Stimulated activated naive B cell treated with anti-CD40 and anti-IgM and Interleukin-4, amounts not matched to agents 10 μg/mL and 1 μg/mL and 100 μg/mL, for 72 hours (primary cell): ENCODE data around the gene GMNN.
"Not testable (repeated sequence)": the region's sequence is repeated elsewhere in the genome, so short reads cannot be mapped to it uniquely, and the experiment has no call there.

Experiments used
- ATAC-seq, 2 donors: fragments of 150-1000 bp; cut with Tn5 transposase; replicated peaks; 2 replicates each; pipeline ENCODE4 v1.10.0; 2021; ENCODE audit warnings: moderate library complexity in 1 of 2
- DNase-seq: peaks from one replicate; pipeline ENCODE4 v3.0.0; 2021
- H3K27ac Mint-ChIP-seq: one replicate; pipeline ENCODE4 v1.8.0; 2022; ENCODE audit warnings: mild to moderate bottlenecking, mixed read lengths
- H3K27me3 Mint-ChIP-seq, 2 donors: one replicate each; pipeline ENCODE4 v1.8.0; 2022; ENCODE audit warnings: mixed read lengths in 2 of 2
- H3K36me3 Mint-ChIP-seq, 2 donors: one replicate each; pipeline ENCODE4 v1.8.0; 2022; ENCODE audit warnings: mixed read lengths in 2 of 2, mild to moderate bottlenecking in 1 of 2
- H3K4me1 Mint-ChIP-seq, 2 donors: one replicate each; pipeline ENCODE4 v1.8.0; 2022; ENCODE audit warnings: mixed read lengths in 2 of 2, mild to moderate bottlenecking in 1 of 2
- H3K4me3 Mint-ChIP-seq, 2 donors: one replicate each; pipeline ENCODE4 v1.8.0; 2022; ENCODE audit warnings: mild to moderate bottlenecking in 2 of 2, mixed read lengths in 2 of 2, moderate library complexity in 1 of 2
- H3K9me3 Mint-ChIP-seq, 2 donors: one replicate each; pipeline ENCODE4 v1.8.0; 2022; ENCODE audit warnings: mixed read lengths in 2 of 2, mild to moderate bottlenecking in 1 of 2

Gene GMNN

DNA sequence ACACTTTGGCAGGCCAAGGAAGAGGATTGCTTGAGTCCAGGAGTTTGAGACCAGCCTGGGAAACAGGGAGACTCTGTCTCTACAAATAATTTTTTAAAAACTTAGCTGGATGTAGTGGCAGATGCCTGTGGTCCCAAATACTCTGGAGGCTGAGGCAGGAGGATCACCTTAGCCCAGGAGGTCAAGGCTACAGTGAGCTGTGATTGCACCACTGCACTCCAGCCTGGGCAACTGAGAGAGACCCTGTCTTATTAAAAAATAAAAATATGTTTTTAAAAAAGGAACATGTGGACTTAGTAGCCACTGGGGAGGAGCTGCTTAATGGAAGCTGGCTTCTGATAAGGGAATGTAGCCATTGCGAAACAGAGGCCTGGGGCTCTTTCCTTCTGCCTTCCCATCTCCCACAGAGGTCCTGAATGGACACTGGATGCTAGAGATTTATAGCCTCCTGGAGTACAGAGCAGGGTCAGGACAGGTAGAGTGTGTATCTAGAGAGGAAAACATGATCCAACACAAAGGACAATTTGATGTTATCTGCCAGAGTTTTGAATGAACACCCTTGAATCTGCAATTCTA is 21.7 kb upstream of the GMNN start:
- Mint-ChIP-seq H3K4me1 (peaks cover 7% of the 10 kb centered on the region in 2 donors), H3K9me3 (peaks cover 0 to 2% of the 10 kb centered on the region in 2 donors), H3K27me3 (no peaks in the 10 kb centered on the region), H3K36me3 (no peaks in the 10 kb centered on the region), H3K27ac (no peak overlapping the region), H3K4me3 (no peak overlapping the region)
- ATAC-seq (no peak), DNase-seq (no peak)

DNA sequence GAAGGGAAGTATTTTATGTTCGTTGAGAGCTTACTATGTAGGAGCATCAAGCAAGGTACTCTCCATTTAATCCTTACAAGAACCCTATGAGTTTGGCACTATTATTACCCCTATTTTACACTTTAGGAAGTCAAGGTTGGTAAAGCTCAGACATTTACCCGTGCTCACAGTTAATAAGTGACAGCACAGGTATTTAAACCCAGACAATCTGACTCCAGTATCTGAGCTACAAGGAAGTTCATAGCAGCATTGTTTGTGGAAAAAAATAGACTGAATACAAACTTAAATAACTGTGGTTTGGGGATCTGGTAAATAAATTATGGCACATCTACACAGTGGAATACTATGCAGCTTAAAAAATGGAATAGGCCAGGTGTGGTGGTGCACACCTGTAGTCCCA is 21.2 kb upstream of the GMNN start:
- H3K4me3 Mint-ChIP-seq, result no peak overlapping the region
- H3K36me3 Mint-ChIP-seq, result no peaks in the 10 kb centered on the region
- DNase-seq, result no peak
- H3K9me3 Mint-ChIP-seq, result peaks cover 0 to 2% of the 10 kb centered on the region in 2 donors
- no peak overlapping the region for H3K27ac Mint-ChIP-seq
- no peak for ATAC-seq
- no peaks in the 10 kb centered on the region for H3K27me3 Mint-ChIP-seq
- peaks cover 7% of the 10 kb centered on the region in 2 donors for H3K4me1 Mint-ChIP-seq

DNA sequence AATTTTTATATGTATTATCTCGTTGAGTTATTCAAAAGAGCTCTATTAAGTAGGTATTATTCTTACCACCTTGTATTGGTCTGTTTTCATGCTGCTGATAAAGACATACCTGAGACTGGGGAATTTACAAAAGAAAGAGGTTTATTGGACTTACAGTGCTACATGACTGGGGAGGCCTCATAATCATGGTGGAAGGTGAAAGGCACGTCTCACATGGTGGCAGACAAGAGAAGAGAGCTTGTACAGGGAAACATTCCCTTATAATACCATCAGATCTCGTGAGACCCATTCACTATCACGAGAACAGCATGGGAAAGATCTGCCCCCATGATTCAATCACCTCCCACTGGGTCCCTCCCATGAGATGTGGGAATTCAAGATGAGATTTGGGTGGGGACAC is 20.4 kb upstream of the GMNN start:
- not testable (repeated sequence) for ATAC-seq, H3K9me3 Mint-ChIP-seq, H3K27ac Mint-ChIP-seq, DNase-seq, H3K36me3 Mint-ChIP-seq, H3K27me3 Mint-ChIP-seq, H3K4me1 Mint-ChIP-seq, H3K4me3 Mint-ChIP-seq

DNA sequence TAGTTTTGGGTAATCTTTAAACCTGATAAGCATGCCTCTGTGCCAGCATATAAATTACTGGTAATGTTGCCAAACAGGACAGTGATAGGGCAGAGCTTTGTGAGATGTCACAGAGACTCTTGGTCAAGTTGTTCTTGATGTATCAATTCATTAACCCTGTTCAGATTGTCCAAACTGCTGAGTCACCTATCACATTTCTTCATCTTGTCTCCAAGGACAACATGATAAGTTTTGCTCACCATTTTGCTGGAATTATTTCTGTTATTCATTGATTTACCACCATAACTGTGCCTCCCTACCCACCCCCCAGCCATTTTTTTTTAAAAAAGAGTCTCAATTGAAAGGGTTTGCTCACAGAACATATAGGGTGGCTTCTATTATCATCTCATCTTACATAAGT is 19.5 kb upstream of the GMNN start:
- no peak overlapping the region for H3K4me3 Mint-ChIP-seq
- H3K36me3 Mint-ChIP-seq, result no peaks in the 10 kb centered on the region
- ATAC-seq (no peak), DNase-seq (no peak)
- H3K4me1 Mint-ChIP-seq, result no peaks in the 10 kb centered on the region
- H3K9me3 Mint-ChIP-seq, result peaks cover 0 to 2% of the 10 kb centered on the region in 2 donors
- H3K27ac Mint-ChIP-seq, result no peak overlapping the region
- H3K27me3 Mint-ChIP-seq, result no peaks in the 10 kb centered on the region

DNA sequence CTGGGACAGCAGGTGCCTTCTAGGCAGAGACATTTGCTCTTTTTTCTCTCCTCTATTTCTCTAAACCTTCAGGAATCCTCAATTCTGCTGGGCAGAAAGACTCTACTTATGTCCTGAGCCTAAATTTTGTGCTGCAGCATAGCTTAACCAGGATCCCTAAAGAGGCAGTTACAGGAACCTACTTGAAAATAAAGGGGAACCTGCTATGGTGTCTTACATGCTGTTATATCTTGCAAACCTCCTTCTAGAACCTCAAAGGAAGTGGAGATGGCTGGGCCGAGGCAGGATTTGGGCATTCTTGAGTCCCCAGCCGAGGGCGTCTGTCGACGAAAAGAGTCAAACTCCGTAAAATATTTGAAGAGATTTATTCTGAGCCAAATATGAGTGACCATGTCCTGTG is 17.1 kb upstream of the GMNN start:
- peaks cover 6 to 7% of the 10 kb centered on the region in 2 donors for H3K4me1 Mint-ChIP-seq
- DNase-seq, result no peak
- H3K27me3 Mint-ChIP-seq, result no peaks in the 10 kb centered on the region
- H3K36me3 Mint-ChIP-seq, result no peaks in the 10 kb centered on the region
- H3K4me3 Mint-ChIP-seq, result no peak overlapping the region
- peaks cover 3 to 4% of the 10 kb centered on the region in 2 donors for H3K9me3 Mint-ChIP-seq
- no peak for ATAC-seq
- H3K27ac Mint-ChIP-seq, result no peak overlapping the region

DNA sequence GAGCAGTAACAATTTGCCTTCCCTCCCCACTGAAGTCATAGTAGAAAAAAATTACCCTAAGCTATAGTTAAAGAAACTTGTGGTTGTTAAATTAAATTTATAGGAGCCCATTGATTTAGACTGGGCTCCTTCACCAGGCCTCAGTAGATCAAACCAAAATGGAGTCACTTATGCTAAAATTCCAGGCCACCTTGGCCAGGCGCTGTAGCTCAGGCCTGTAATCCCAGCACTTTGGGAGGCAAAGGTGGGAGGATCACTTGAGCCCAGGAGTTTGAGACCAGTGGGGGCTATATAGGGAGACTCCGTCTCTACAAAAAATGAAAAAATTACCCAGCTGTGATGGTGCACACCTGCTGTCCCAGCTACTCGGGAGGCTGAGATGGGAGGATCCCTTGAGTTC is 15.0 kb upstream of the GMNN start:
- peaks cover 2 to 4% of the 10 kb centered on the region in 2 donors for H3K9me3 Mint-ChIP-seq
- H3K27ac Mint-ChIP-seq, result no peak overlapping the region
- no peaks in the 10 kb centered on the region for H3K36me3 Mint-ChIP-seq

DNA sequence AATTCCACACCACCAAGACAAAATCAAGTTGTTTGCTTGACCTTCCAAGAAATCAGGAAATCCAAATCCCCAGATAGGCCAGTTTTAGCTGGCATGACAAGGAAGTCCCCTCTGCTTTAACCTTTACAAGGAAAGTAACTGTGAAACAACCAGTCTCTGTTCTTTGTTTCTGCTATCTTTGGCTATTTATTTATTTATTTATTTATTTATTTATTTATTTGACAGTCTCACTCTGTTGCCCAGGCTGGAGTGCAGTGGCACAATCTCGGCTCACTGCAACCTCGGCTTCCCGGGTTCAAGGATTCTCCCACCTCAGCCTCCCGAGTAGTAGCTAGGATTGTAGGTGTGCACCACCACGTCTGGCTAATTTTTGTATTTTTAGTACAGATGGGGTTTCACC is 14.5 kb upstream of the GMNN start:
- H3K36me3 Mint-ChIP-seq, result no peaks in the 10 kb centered on the region
- ATAC-seq (no peak), DNase-seq (no peak)
- peaks cover 6 to 7% of the 10 kb centered on the region in 2 donors for H3K4me1 Mint-ChIP-seq
- H3K4me3 Mint-ChIP-seq, result no peak overlapping the region
- no peaks in the 10 kb centered on the region for H3K27me3 Mint-ChIP-seq
- no peak overlapping the region for H3K27ac Mint-ChIP-seq
- peaks cover 2 to 4% of the 10 kb centered on the region in 2 donors for H3K9me3 Mint-ChIP-seq

More for the DNA sequence above, 15.0 kb upstream of the GMNN start:
- DNase-seq (no peak), ATAC-seq (no peak)
- no peaks in the 10 kb centered on the region for H3K27me3 Mint-ChIP-seq
- H3K4me3 Mint-ChIP-seq, result no peak overlapping the region
- peaks cover 6 to 7% of the 10 kb centered on the region in 2 donors for H3K4me1 Mint-ChIP-seq

DNA sequence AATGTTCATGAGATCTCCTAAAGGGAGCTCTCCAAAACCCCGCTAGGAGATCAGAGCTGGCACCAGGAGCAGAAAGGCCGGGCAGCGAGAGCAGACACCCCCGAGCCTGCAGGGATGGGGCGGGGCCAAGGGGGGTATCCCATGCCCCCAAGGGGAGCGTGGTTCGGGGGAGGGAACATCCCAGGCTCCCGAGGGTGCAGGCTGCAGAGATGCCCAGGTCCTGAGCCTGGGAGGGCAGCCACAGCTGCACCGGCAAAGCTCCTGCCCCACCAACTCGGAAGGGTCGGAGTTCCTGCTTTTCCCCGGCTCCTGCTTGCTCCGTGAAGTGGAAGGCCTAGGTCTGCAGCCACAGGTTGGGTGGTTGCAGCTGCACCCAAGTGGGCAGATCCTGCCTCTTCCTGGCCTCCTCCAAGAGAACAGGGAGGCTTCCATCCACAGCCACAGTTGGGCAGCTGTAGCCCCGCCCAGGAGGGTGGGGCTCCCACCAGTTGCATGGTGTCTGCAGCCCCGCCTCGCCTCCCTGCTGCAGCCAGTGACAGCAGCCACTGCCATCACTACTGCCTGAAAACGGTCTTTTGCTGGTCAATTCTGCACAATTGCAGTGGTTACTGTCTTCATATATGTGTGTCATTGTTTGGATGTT is 13.4 kb upstream of the GMNN start:
- Mint-ChIP-seq H3K9me3 (peaks cover 2 to 4% of the 10 kb centered on the region in 2 donors), H3K4me3 (no peak overlapping the region), H3K4me1 (peaks cover 6 to 7% of the 10 kb centered on the region in 2 donors), H3K27ac (no peak overlapping the region), H3K36me3 (no peaks in the 10 kb centered on the region), H3K27me3 (no peaks in the 10 kb centered on the region)
- DNase-seq (no peak), ATAC-seq (no peak)

DNA sequence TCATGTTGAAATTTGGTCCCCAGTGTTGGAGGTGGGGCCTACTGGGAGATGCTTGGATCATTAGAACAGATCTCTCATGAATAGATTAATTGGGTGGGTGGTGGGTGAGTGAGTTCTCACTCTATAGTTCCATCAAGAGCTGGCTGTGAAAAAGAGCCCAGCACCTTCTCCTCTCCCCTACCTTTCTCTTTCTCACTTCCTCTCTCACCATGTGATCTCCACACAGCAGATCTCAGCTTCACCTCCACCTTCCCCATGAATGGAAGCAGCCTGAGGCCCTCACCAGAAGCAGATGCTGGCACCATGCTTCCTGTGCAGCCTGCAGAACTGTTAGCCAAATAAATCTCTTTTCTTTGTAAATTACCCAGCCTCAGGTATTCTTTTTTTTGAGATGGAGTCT is 12.9 kb upstream of the GMNN start:
- Mint-ChIP-seq H3K36me3 (no peaks in the 10 kb centered on the region), H3K27ac (no peak overlapping the region), H3K4me1 (peaks cover 6 to 7% of the 10 kb centered on the region in 2 donors), H3K9me3 (peaks cover 2 to 4% of the 10 kb centered on the region in 2 donors), H3K27me3 (no peaks in the 10 kb centered on the region), H3K4me3 (no peak overlapping the region)
- DNase-seq, result no peak
- ATAC-seq, result peak; percentile 42 to 66

DNA sequence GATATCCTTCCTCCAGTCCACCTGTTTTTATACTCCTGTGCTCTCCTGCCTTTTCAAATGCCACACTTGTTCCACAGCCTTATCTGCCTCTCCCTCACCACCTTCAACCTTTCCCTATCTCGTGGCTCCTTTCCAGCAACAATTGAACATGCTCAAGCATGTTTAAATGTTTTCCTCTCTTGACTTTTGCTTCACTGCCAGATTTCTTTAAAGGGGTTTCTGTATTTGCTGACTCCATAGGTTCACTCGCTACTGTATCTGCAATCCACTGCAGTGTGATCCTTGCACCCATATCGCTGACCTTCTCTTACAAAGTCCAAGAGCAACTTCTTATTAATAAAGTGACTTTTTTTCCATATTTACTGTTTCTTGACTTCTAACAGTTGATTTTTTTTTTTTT is 11.2 kb upstream of the GMNN start:
- Mint-ChIP-seq H3K27me3 (no peaks in the 10 kb centered on the region), H3K27ac (no peak overlapping the region), H3K9me3 (peaks cover 2 to 4% of the 10 kb centered on the region in 2 donors), H3K4me3 (no peak overlapping the region), H3K36me3 (no peaks in the 10 kb centered on the region), H3K4me1 (peaks cover 6 to 7% of the 10 kb centered on the region in 2 donors)
- DNase-seq (no peak), ATAC-seq (no peak)

DNA sequence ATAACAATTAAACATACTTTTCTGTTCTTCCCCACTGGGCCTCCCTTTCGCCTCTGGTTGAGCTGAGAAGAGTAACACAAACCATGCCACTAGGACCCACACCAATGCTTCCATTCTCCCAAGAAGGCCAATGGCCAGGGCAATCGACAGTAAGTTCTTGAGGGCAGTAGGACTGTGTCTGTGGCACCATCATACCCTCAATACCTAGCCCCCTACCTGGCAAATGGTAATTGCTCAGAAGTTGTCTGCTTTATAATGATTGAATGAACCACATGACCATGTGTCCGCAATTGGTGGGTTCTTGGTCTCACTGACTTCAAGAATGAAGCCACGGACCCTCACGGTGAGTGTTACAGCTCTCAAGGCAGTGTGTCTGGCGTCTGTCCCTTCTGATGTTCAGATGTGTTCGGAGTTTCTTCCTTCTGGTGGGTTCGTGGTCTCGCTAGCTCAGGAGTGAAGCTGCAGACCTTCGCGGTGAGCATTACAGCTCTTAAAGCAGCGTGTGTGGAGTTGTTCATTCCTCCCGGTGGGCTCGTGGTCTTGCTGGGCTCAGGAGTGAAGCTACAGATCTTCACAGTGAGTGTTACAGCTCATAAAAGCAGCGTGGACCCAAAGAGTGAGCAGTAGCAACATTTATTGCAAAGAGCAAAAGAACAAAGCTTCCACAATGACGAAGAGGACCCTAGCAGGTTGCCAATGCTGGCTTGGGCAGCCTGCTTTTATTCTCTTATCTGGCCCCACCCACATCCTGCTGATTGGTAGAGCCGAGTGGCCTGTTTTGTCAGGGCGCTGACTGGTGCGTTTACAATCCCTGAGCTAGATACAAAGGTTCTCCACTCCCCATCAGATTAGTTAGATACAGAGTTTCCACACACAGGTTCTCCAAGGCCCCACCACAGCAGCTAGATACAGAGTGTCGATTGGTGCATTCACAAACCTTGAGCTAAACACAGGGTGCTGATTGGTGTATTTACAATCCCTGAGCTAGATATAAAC is 9.6 kb upstream of the GMNN start:
- H3K4me1 Mint-ChIP-seq, H3K9me3 Mint-ChIP-seq, H3K27ac Mint-ChIP-seq, H3K36me3 Mint-ChIP-seq, ATAC-seq, H3K4me3 Mint-ChIP-seq, H3K27me3 Mint-ChIP-seq, DNase-seq: not testable (repeated sequence)

DNA sequence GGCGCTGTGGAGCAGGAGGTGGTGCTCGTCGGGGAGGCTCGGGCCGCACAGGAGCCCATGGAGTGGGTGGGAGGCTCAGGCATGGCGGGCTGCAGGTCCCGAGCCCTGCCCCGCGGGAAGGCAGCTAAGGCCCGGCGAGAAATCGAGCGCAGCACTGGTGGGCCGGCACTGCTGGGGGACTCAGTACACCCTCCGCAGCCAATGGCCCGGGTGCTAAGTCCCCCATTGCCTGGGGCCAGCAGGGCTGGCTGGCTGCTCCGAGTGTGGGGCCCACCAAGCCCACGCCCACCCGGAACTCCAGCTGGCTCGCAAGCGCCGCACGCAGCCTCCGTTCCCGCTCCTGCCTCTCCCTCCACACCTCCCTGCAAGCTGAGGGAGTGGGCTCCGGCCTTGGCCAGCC is 8.8 kb upstream of the GMNN start:
- not testable (repeated sequence) for H3K36me3 Mint-ChIP-seq, H3K27me3 Mint-ChIP-seq, H3K27ac Mint-ChIP-seq, H3K4me3 Mint-ChIP-seq, ATAC-seq, DNase-seq, H3K4me1 Mint-ChIP-seq, H3K9me3 Mint-ChIP-seq

DNA sequence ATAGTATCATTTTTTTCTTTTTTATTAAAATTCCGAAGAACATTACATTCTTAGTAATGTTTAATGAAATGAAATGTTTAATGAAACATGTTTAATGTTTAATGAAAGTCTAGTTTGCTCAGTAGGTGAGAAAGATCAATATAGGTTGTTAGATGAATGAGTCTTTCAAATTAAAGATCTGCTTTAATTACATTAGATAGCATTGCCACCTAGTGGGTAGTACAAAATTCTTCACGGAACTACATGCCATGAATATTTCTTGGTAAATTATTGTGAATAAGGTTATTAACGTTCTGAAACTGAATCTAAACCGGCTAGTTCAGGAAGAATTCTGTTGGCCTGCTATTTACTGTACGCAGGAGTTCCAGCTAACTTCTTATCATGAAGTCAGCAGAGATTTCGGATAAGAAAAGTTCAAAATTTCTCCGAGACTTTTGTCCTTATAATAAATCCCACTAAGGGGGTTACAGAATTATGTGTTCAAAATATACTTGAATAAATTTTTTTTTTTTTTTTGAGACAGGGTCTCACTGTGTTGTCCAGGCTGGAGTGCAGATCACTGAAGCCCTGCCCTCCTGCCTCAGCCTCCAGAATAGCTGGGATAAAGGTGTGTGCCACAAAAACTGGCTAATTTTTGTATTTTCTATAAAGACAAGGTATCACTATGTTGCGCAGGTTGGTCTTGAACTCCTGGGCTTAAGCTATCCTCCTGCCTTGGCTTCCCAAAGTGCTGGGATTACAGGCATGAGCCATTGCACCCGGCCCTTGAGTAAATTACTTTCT is 7.9 kb upstream of the GMNN start:
- no peak for DNase-seq

DNA sequence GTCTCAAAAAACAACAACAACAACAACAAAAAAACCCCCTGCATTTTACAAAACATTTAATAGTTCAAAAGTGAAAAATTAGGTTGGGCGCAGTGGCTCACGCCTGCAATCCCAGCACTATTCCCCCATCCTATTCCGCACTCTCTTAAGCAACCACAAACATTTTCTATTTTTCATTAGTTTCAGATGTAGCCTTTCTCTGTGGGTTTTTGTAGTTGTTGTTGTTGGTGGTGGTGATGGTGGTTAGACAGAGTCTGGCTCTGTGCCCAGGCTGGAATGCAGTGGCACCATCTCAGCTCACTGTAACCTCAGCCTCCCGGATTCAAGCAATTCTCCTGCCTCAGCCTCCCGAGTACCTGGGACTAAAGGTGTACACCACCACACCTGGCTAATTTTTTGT is 6.4 kb upstream of the GMNN start:
- no peak overlapping the region for H3K4me3 Mint-ChIP-seq
- no peaks in the 10 kb centered on the region for H3K36me3 Mint-ChIP-seq
- H3K9me3 Mint-ChIP-seq, result no peaks in the 10 kb centered on the region
- H3K4me1 Mint-ChIP-seq, result no peaks in the 10 kb centered on the region
- DNase-seq (no peak), ATAC-seq (no peak)
- no peaks in the 10 kb centered on the region for H3K27me3 Mint-ChIP-seq
- no peak overlapping the region for H3K27ac Mint-ChIP-seq

More for the DNA sequence above, 7.9 kb upstream of the GMNN start:
- peaks cover 1 to 2% of the 10 kb centered on the region in 2 donors for H3K9me3 Mint-ChIP-seq
- H3K27me3 Mint-ChIP-seq, result no peaks in the 10 kb centered on the region
- no peaks in the 10 kb centered on the region for H3K36me3 Mint-ChIP-seq
- ATAC-seq, result peak; percentile 70 to 71
- no peak overlapping the region for H3K4me3 Mint-ChIP-seq
- H3K27ac Mint-ChIP-seq, result no peak overlapping the region
- peaks cover 2 to 3% of the 10 kb centered on the region in 2 donors for H3K4me1 Mint-ChIP-seq
